Neuronal stem cell (in vitro differentiated cells): ENCODE measurements around the gene GRIN2A.

Source experiments
- DNase-seq: peaks from one replicate; pipeline ENCODE4 v3.0.0-alpha.2; 2013; ENCODE audit warnings: low spot score
- H2AFZ ChIP-seq: one replicate; pipeline ENCODE4 v1.6.1; 2013; ENCODE audit warnings: mild to moderate bottlenecking, low read length, inconsistent platforms
- H2AK5ac ChIP-seq: 2 replicates; pipeline ENCODE4 v1.6.1; 2013; ENCODE audit warnings: low read depth, mild to moderate bottlenecking, inconsistent platforms, low read length, moderate library complexity, mixed read lengths
- H2BK120ac ChIP-seq: 2 replicates; pipeline ENCODE4 v1.6.1; 2013; ENCODE audit warnings: low read depth, mild to moderate bottlenecking, inconsistent platforms, low read length, moderate library complexity, mixed read lengths
- H2BK12ac ChIP-seq: one replicate; pipeline ENCODE4 v1.6.1; 2013; ENCODE audit warnings: low read length, inconsistent platforms
- H2BK15ac ChIP-seq: 2 replicates; pipeline ENCODE4 v1.6.1; 2013; ENCODE audit warnings: mild to moderate bottlenecking, low read length, inconsistent platforms, mixed read lengths
- H2BK5ac ChIP-seq: one replicate; pipeline ENCODE4 v1.6.1; 2013; ENCODE audit warnings: inconsistent platforms, mild to moderate bottlenecking, low read length, moderate library complexity
- H3K14ac ChIP-seq: one replicate; pipeline ENCODE4 v1.6.1; 2013; ENCODE audit warnings: low read length, inconsistent platforms
- H3K18ac ChIP-seq: 2 replicates; pipeline ENCODE4 v1.6.1; 2013; ENCODE audit warnings: low read length, inconsistent platforms
- H3K23ac ChIP-seq: 2 replicates; pipeline ENCODE4 v1.6.1; 2013; ENCODE audit warnings: low read depth, mild to moderate bottlenecking, mixed read lengths, low read length, inconsistent platforms; ENCODE audit not compliant: poor library complexity
- H3K27ac ChIP-seq: replicated peaks from 3 replicates; pipeline ENCODE4 v1.5.1; 2013; ENCODE audit warnings: low read length, inconsistent platforms
- H3K27me3 ChIP-seq, 3 experiments: 2 replicates each; pipeline ENCODE4 v1.6.1; 2013; ENCODE audit warnings: low read length in 3 of 3, mild to moderate bottlenecking in 2 of 3, inconsistent platforms in 1 of 3, low read depth in 1 of 3, mixed read lengths in 1 of 3, moderate library complexity in 1 of 3; ENCODE audit not compliant: control insufficient read depth in 3 of 3, insufficient read depth in 3 of 3
- H3K36me3 ChIP-seq, 2 donors: replicated peaks in 1 of 2; 2 replicates each; pipeline ENCODE4 v1.6.1; 2013; ENCODE audit warnings: low read length in 2 of 2; ENCODE audit not compliant: control insufficient read depth in 2 of 2, insufficient read depth in 2 of 2
- H3K4ac ChIP-seq: 2 replicates; pipeline ENCODE4 v1.6.1; 2013; ENCODE audit warnings: inconsistent platforms, mild to moderate bottlenecking, low read length, moderate library complexity
- H3K4me1 ChIP-seq, 2 donors: 1 replicate in 1 of 2; 2 replicates in 1 of 2; pipeline ENCODE4 v1.6.1; 2013; ENCODE audit warnings: low read length in 2 of 2, low read depth in 1 of 2; ENCODE audit not compliant: control insufficient read depth in 2 of 2, insufficient read depth in 1 of 2
- H3K4me2 ChIP-seq: one replicate; pipeline ENCODE4 v1.6.1; 2013; ENCODE audit warnings: mild to moderate bottlenecking, low read length, inconsistent platforms; ENCODE audit not compliant: insufficient read depth, poor library complexity, severe bottlenecking
- H3K4me3 ChIP-seq, 2 donors: 2 replicates each; pipeline ENCODE4 v1.5.1; 2013; ENCODE audit warnings: low read length in 2 of 2, mild to moderate bottlenecking in 2 of 2, inconsistent platforms in 1 of 2, moderate library complexity in 1 of 2
- H3K79me1 ChIP-seq: one replicate; pipeline ENCODE4 v1.6.1; 2013; ENCODE audit warnings: low read depth, mild to moderate bottlenecking, inconsistent platforms, low read length, moderate library complexity
- H3K9ac ChIP-seq: one replicate; pipeline ENCODE4 v1.6.1; 2013; ENCODE audit warnings: mild to moderate bottlenecking, low read depth, low read length, inconsistent platforms; ENCODE audit not compliant: poor library complexity
- H3K9me3 ChIP-seq, 2 donors: replicated peaks in 1 of 2; 2 replicates each; pipeline versions ENCODE3 to v1.6.1; 2013; ENCODE audit warnings: low read length in 2 of 2, mild to moderate bottlenecking in 2 of 2, inconsistent platforms in 1 of 2, low read depth in 1 of 2, mixed read lengths in 1 of 2, moderate library complexity in 1 of 2; ENCODE audit not compliant: control insufficient read depth in 2 of 2, insufficient read depth in 1 of 2
- H4K8ac ChIP-seq: one replicate; pipeline ENCODE4 v1.6.1; 2013; ENCODE audit warnings: low read depth, mild to moderate bottlenecking, inconsistent platforms, low read length, moderate library complexity
- H4K91ac ChIP-seq: one replicate; pipeline ENCODE4 v1.6.1; 2013; ENCODE audit warnings: low read length, low read depth, mild to moderate bottlenecking, inconsistent platforms; ENCODE audit not compliant: poor library complexity
- WGBS, 2 donors: extraction: QIAGEN DNeasy Blood & Tissue Kit; methylation state at CpG; one replicate each; pipeline ENCODE4 v1.1.7; 2013; ENCODE audit warnings: missing lambda C conversion rate in 2 of 2, mixed read lengths in 1 of 2; ENCODE audit not compliant: insufficient read length in 2 of 2, insufficient replicate concordance in 1 of 2; ENCODE audit errors: extremely low coverage in 2 of 2; 5-methylcytosine and 5-hydroxymethylcytosine counted together

The GRIN2A gene

DNA sequence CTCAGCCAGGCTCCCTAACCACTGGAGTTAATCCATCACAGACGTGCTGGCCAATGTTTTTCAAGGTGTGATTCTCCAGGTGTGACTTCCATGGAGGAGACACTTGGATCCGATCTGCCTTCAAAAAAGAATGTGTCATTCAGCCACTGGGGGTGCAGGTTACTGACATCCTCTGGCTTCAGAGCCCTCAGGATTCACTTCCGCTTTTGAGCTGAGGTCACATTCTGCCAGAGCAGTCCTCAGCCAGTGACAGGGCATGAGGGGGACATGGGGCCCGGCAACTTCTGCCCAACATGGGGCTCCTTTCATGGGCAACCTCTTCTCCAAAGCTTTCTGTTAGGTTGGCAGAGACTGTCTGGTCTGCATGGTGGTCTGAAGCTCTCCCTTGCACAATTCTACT, 81.4 kb downstream of the GRIN2A start:
- H4K8ac ChIP-seq: no peak overlapping the region
- H3K27ac ChIP-seq: no peak overlapping the region
- no peak overlapping the region for H2AFZ ChIP-seq
- no CpG with 5 or more reads among the region's 4 CpGs for WGBS, 2 donors
- no peak overlapping the region for H3K23ac ChIP-seq
- no peaks in the 10 kb centered on the region for H3K27me3 ChIP-seq
- no peak overlapping the region for H3K18ac ChIP-seq
- no peak overlapping the region for H3K4me2 ChIP-seq
- H3K9me3 ChIP-seq: peaks cover 0 to 3% of the 10 kb centered on the region in 2 donors
- no peak overlapping the region for H2BK15ac ChIP-seq
- no peaks in the 10 kb centered on the region for H3K4me1 ChIP-seq
- no peak overlapping the region for H3K4me3 ChIP-seq
- no peak for DNase-seq
- no peaks in the 10 kb centered on the region for H3K36me3 ChIP-seq
- no peak overlapping the region for H3K14ac ChIP-seq
- no peak overlapping the region for H2AK5ac ChIP-seq
- H2BK120ac ChIP-seq: no peak overlapping the region
- no peak overlapping the region for H2BK12ac ChIP-seq
- no peaks in the 10 kb centered on the region for H3K79me1 ChIP-seq
- H3K4ac ChIP-seq: no peak overlapping the region
- H3K9ac ChIP-seq: no peak overlapping the region
- no peak overlapping the region for H4K91ac ChIP-seq
- no peak overlapping the region for H2BK5ac ChIP-seq

DNA sequence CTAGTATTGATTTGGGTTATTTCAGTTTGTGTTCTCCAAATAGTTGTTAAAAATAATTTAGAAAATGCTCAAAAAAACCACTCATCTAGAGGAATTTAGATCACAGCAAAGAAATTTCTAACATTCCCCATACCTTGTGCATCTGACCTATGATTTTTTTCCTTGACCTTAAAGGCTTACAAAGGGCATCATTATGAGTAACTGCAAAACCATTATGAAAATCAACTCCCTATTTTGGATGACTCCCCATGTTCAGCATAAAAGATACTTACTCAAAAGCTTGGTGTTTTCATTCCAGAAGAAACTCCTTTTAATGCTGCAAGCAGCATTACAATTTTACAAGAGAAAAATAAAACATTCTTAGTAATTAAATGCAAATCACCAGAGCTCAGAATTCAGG, 83.2 kb downstream of the GRIN2A start:
- no peak overlapping the region for H3K23ac ChIP-seq
- no peak overlapping the region for H3K9ac ChIP-seq
- H4K91ac ChIP-seq: no peak overlapping the region
- H3K4me2 ChIP-seq: no peak overlapping the region
- H2AFZ ChIP-seq: no peak overlapping the region
- no peaks in the 10 kb centered on the region for H3K36me3 ChIP-seq
- H3K4ac ChIP-seq: no peak overlapping the region
- H2BK5ac ChIP-seq: no peak overlapping the region
- H4K8ac ChIP-seq: no peak overlapping the region
- H2BK120ac ChIP-seq: no peak overlapping the region
- no peaks in the 10 kb centered on the region for H3K27me3 ChIP-seq
- H3K4me1 ChIP-seq: no peaks in the 10 kb centered on the region
- no peak overlapping the region for H2AK5ac ChIP-seq
- no peak overlapping the region for H2BK12ac ChIP-seq
- no peak for DNase-seq
- H3K79me1 ChIP-seq: no peaks in the 10 kb centered on the region
- H3K14ac ChIP-seq: no peak overlapping the region
- H2BK15ac ChIP-seq: no peak overlapping the region
- no peak overlapping the region for H3K18ac ChIP-seq
- H3K27ac ChIP-seq: no peak overlapping the region
- H3K4me3 ChIP-seq: no peak overlapping the region
- H3K9me3 ChIP-seq: peaks cover 0 to 3% of the 10 kb centered on the region in 2 donors

- H3K4ac ChIP-seq: no peak overlapping the region
- no peaks in the 10 kb centered on the region for H3K79me1 ChIP-seq
- no peak overlapping the region for H3K4me2 ChIP-seq
- no peak overlapping the region for H3K9ac ChIP-seq
- DNase-seq: no peak
- no peak overlapping the region for H3K27ac ChIP-seq
- H3K9me3 ChIP-seq: peaks cover 0 to 3% of the 10 kb centered on the region in 2 donors
- H2AK5ac ChIP-seq: no peak overlapping the region
- no peak overlapping the region for H2BK120ac ChIP-seq
- H3K14ac ChIP-seq: no peak overlapping the region
- WGBS, 2 donors: no CpG with 5 or more reads among the region's 2 CpGs
- no peak overlapping the region for H3K23ac ChIP-seq
- H3K36me3 ChIP-seq: no peaks in the 10 kb centered on the region
- H2BK15ac ChIP-seq: no peak overlapping the region
- H3K4me3 ChIP-seq: no peak overlapping the region
- H3K18ac ChIP-seq: no peak overlapping the region
- no peak overlapping the region for H2AFZ ChIP-seq
- no peak overlapping the region for H2BK5ac ChIP-seq
- no peaks in the 10 kb centered on the region for H3K27me3 ChIP-seq
- H3K4me1 ChIP-seq: no peaks in the 10 kb centered on the region
- H2BK12ac ChIP-seq: no peak overlapping the region
- no peak overlapping the region for H4K8ac ChIP-seq
- H4K91ac ChIP-seq: no peak overlapping the region
Observed at GRCh38 chr16:10097271-10097670, 85.0 kb downstream of the GRIN2A start.

- Histone ChIP-seq H3K14ac (no peak overlapping the region), H2BK5ac (no peak overlapping the region), H4K91ac (no peak overlapping the region), H3K4me3 (no peak overlapping the region), H3K23ac (no peak overlapping the region), H2BK120ac (no peak overlapping the region), H3K79me1 (no peaks in the 10 kb centered on the region), H3K9ac (no peak overlapping the region), H3K27ac (no peak overlapping the region), H3K9me3 (peaks cover 0 to 3% of the 10 kb centered on the region in 2 donors), H2AK5ac (no peak overlapping the region), H2AFZ (no peak overlapping the region), H3K4me2 (no peak overlapping the region), H4K8ac (no peak overlapping the region), H3K27me3 (no peaks in the 10 kb centered on the region), H3K18ac (no peak overlapping the region), H2BK12ac (no peak overlapping the region), H3K4ac (no peak overlapping the region), H2BK15ac (no peak overlapping the region), H3K36me3 (no peaks in the 10 kb centered on the region), H3K4me1 (peaks cover 0 to under 1% of the 10 kb centered on the region in 2 donors)
- no CpG with 5 or more reads among the region's 8 CpGs for WGBS, 2 donors
- no peak for DNase-seq
Observed at GRCh38 chr16:10093576-10093975, 88.7 kb downstream of the GRIN2A start.
